Muscle layer of colon (tissue), 2 donors: Measurements from ENCODE around the gene SERTM2.

Experiments used
- H3K27ac ChIP-seq: one replicate; pipeline ENCODE4 v1.7.0; 2013; ENCODE audit warnings: low read depth, mild to moderate bottlenecking, low read length, moderate library complexity
- H3K27me3 ChIP-seq, 2 donors: one replicate each; pipeline ENCODE4 v1.7.0; 2013; ENCODE audit warnings: low read length in 2 of 2, mild to moderate bottlenecking in 2 of 2; ENCODE audit not compliant: insufficient read depth in 2 of 2, control insufficient read depth in 1 of 2
- H3K36me3 ChIP-seq: one replicate; pipeline ENCODE4 v1.7.0; 2013; ENCODE audit warnings: mild to moderate bottlenecking, low read length; ENCODE audit not compliant: insufficient read depth
- H3K4me1 ChIP-seq: one replicate; pipeline ENCODE4 v1.7.0; 2013; ENCODE audit warnings: mild to moderate bottlenecking, low read length; ENCODE audit not compliant: insufficient read depth
- H3K4me3 ChIP-seq, 2 donors: one replicate each; pipeline ENCODE4 v1.7.0; 2013; ENCODE audit warnings: low read length in 2 of 2, low read depth in 1 of 2, mild to moderate bottlenecking in 1 of 2, moderate library complexity in 1 of 2
- H3K9ac ChIP-seq: one replicate; pipeline ENCODE4 v1.7.0; 2013; ENCODE audit warnings: low read length
- H3K9me3 ChIP-seq: one replicate; pipeline ENCODE4 v1.7.0; 2013; ENCODE audit warnings: mild to moderate bottlenecking, low read length
- donor health status: abdominal sarcoma.
- donor health status: Adenocarcinoma of cecum.

The SERTM2 gene

DNA sequence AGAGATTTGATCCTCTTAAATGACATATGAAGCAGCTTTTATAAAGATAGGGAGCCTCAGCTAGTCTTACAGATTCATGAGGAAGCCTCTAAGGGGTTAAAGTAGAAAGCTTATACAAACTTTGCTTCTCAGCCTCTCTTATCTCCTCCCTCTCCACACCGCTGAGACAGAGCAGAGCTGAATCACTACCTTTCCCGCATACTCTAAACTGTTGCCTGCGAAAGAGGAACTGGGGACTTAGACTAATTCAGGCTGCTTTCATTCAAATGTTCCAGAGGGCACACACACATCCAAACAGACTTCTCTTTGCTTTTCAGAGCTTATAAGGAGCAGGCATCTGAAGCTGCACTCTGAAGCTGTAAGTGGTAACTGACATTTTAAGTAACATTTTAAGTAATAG is at the start of gene SERTM2:
TSS of gene SERTM2 (plus strand) at position 169 of the 400 bp plus-strand sequence. CDS start 7,213 bp downstream, outside the sequence.
- Histone ChIP-seq H3K4me3 (no peak within 1 kb of the TSS), H3K36me3 (no peaks in the 10 kb centered on the region), H3K4me1 (no peaks in the 10 kb centered on the region), H3K9me3 (no peaks in the 10 kb centered on the region), H3K27ac (no peak within 1 kb of the TSS), H3K27me3 (peaks cover 0 to under 1% of the 10 kb centered on the region in 2 donors), H3K9ac (no peak within 1 kb of the TSS)

GRCh38 chrX:111465669-111466068 is 45.8 kb upstream of the SERTM2 start:
- H3K27me3 ChIP-seq = no peaks in the 10 kb centered on the region
- no peak overlapping the region for H3K9ac ChIP-seq
- no peak overlapping the region for H3K27ac ChIP-seq
- no peak overlapping the region for H3K4me3 ChIP-seq
- no peaks in the 10 kb centered on the region for H3K4me1 ChIP-seq
- no peaks in the 10 kb centered on the region for H3K9me3 ChIP-seq
- no peaks in the 10 kb centered on the region for H3K36me3 ChIP-seq

- no peak overlapping the region for H3K4me3 ChIP-seq
- H3K36me3 ChIP-seq = no peaks in the 10 kb centered on the region
- H3K27me3 ChIP-seq = no peaks in the 10 kb centered on the region
- no peak overlapping the region for H3K27ac ChIP-seq
- H3K9me3 ChIP-seq = no peaks in the 10 kb centered on the region
- no peak overlapping the region for H3K9ac ChIP-seq
- H3K4me1 ChIP-seq = no peaks in the 10 kb centered on the region
These were observed 43.5 kb upstream of the SERTM2 start for GRCh38 chrX:111467896-111468295.

GRCh38 chrX:111470681-111471403 is 40.6 kb upstream of the SERTM2 start:
- H3K27ac ChIP-seq = no peak overlapping the region
- no peaks in the 10 kb centered on the region for H3K9me3 ChIP-seq
- no peaks in the 10 kb centered on the region for H3K4me1 ChIP-seq
- no peak overlapping the region for H3K4me3 ChIP-seq
- no peak overlapping the region for H3K9ac ChIP-seq
- H3K36me3 ChIP-seq = no peaks in the 10 kb centered on the region
- H3K27me3 ChIP-seq = no peaks in the 10 kb centered on the region

GRCh38 chrX:111481896-111482295 is 29.5 kb upstream of the SERTM2 start:
- no peaks in the 10 kb centered on the region for H3K4me1 ChIP-seq
- no peaks in the 10 kb centered on the region for H3K36me3 ChIP-seq
- H3K27me3 ChIP-seq = no peaks in the 10 kb centered on the region
- H3K9me3 ChIP-seq = peaks cover 9% of the 10 kb centered on the region
- no peak overlapping the region for H3K9ac ChIP-seq
- no peak overlapping the region for H3K27ac ChIP-seq
- no peak overlapping the region for H3K4me3 ChIP-seq

DNA sequence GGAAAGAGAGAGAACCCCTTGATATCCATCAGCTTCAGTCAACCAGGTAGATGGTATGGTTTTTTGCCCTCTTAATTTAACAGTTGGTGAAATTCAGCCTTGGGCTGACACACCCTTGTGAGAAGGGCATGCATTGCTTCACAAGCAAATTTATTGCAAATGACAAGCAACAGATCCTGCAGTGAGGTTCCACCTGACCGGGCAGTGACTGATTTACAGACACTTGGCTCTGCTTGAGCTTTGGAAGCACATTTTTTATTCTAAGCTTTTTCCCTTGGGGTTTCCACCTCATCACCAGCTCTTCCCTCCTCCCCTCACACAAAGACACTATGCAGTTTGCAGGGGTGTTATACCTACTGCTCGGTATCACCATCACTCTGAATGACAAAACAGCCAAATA is 28.3 kb upstream of the SERTM2 start:
- H3K27ac ChIP-seq = no peak overlapping the region
- no peaks in the 10 kb centered on the region for H3K27me3 ChIP-seq
- no peaks in the 10 kb centered on the region for H3K4me1 ChIP-seq
- no peak overlapping the region for H3K4me3 ChIP-seq
- H3K9me3 ChIP-seq = peaks cover 9% of the 10 kb centered on the region
- no peak overlapping the region for H3K9ac ChIP-seq
- H3K36me3 ChIP-seq = no peaks in the 10 kb centered on the region

DNA sequence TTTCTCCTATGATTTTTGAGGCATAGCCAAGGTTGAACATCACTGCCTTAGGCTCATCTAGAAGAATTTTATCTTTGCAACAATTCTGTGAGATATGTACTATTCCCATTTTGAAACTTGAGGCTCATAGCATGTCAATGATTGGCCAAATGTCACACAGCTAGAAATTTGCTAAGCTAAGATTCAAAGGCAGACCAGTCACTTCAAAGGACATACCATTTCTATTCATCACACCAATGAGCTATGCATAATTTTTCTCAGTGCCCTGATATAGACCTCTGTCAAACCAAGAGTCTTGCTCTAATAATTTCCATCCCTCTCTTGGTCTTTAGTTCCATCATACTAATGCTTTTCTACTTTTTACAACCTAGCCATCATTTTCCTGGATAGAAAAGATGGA is 27.6 kb upstream of the SERTM2 start:
- Histone ChIP-seq H3K4me3 (no peak overlapping the region), H3K27me3 (no peaks in the 10 kb centered on the region), H3K27ac (no peak overlapping the region), H3K4me1 (no peaks in the 10 kb centered on the region), H3K36me3 (no peaks in the 10 kb centered on the region), H3K9ac (no peak overlapping the region), H3K9me3 (peaks cover 9% of the 10 kb centered on the region)

DNA sequence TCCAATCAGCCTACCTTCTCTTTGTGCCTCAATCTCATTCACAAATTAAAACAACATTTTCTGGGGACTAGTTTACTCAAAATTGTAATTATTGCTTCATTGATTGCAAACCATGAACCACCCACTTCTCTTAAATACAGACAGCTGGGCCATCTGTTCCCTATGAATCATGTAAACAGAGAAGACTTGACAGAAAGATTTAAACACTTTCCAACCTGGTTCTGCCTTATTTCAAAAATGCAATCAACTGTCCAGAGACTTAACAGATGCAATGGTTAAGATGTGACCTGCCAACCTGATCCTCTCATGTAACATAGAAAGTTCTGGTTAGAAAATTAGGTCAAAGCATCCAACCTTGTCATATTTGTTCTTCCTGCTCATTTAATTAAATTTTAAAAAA is 20.8 kb upstream of the SERTM2 start:
- Histone ChIP-seq H3K9ac (no peak overlapping the region), H3K4me1 (no peaks in the 10 kb centered on the region), H3K4me3 (no peak overlapping the region), H3K27ac (no peak overlapping the region), H3K9me3 (no peaks in the 10 kb centered on the region), H3K36me3 (no peaks in the 10 kb centered on the region), H3K27me3 (no peaks in the 10 kb centered on the region)

GRCh38 chrX:111492085-111492484 is 19.4 kb upstream of the SERTM2 start:
- no peaks in the 10 kb centered on the region for H3K27me3 ChIP-seq
- no peak overlapping the region for H3K4me3 ChIP-seq
- no peaks in the 10 kb centered on the region for H3K9me3 ChIP-seq
- no peak overlapping the region for H3K27ac ChIP-seq
- H3K36me3 ChIP-seq = no peaks in the 10 kb centered on the region
- no peaks in the 10 kb centered on the region for H3K4me1 ChIP-seq
- H3K9ac ChIP-seq = no peak overlapping the region

DNA sequence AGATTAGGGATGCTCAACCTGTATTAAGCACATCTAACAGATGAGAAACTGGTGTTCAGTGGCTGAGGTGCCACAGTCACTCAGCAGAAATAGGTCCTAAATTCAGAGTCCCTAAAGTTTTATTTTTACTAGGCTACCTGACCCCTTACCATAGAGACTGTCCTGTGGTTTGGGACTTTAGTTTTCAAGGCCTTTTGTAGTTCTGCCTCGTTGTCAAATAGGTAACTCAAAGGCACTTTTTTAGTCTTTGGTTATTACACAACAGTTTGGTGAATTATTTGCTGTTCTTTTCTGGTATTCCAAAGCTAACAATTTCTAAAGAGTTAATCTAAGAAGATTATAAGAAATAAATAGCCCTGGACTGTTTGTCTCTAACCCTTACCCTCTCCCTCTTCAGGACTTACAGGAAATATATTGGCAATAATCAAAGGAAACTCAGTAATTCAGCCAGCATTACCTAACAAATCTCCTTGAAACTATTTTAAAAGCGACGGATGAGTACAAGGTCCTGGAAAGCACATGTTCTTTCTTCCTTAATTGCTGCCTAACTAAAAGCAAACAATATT is 12.8 kb upstream of the SERTM2 start:
- no peaks in the 10 kb centered on the region for H3K36me3 ChIP-seq

DNA sequence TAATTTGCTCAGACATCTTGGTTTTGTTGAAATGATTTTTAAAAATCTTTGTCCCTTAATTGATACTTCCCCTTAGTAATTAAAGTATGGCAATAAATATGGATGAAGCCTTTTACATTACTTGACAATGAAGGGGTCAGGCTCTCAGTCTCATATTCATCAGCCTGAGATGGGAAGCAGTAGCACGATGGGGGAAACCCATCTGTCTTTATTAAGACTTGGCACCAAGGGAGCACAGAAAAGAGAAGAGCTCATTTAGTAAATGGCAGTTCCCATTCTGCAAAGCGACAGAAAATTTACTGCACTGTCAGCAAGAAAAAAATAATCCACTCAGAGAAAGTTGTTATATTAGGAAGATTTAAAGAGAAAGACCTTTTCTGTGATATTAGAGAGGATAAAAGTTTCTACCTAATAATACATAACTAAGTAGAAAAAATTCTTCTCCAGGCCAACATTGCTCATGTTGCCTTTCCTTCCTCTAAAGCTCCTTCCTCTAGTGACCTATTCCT is 7.9 kb upstream of the SERTM2 start:
- no peaks in the 10 kb centered on the region for H3K4me1 ChIP-seq
- no peak overlapping the region for H3K9ac ChIP-seq
- H3K27ac ChIP-seq = no peak overlapping the region
- H3K4me3 ChIP-seq = no peak overlapping the region
- peaks cover 0 to 3% of the 10 kb centered on the region in 2 donors for H3K27me3 ChIP-seq
- H3K9me3 ChIP-seq = no peaks in the 10 kb centered on the region
- no peaks in the 10 kb centered on the region for H3K36me3 ChIP-seq

More for the DNA sequence above, 12.8 kb upstream of the SERTM2 start:
- Histone ChIP-seq H3K27me3 (no peaks in the 10 kb centered on the region), H3K27ac (no peak overlapping the region), H3K4me3 (no peak overlapping the region), H3K9me3 (no peaks in the 10 kb centered on the region), H3K9ac (no peak overlapping the region), H3K4me1 (no peaks in the 10 kb centered on the region)

GRCh38 chrX:111504941-111505340 is 6.5 kb upstream of the SERTM2 start:
- Histone ChIP-seq H3K36me3 (no peaks in the 10 kb centered on the region), H3K27ac (no peak overlapping the region), H3K9me3 (no peaks in the 10 kb centered on the region), H3K27me3 (peaks cover 0 to 3% of the 10 kb centered on the region in 2 donors), H3K4me3 (no peak overlapping the region), H3K4me1 (no peaks in the 10 kb centered on the region), H3K9ac (no peak overlapping the region)
